Peyer's patch (tissue), 4 donors: Measurements from ENCODE around the gene IGFBP5.
A peak's percentile ranks its signal among the peaks of the same experiment; 100 is the strongest.

Source experiments
- POLR2A ChIP-seq, 2 donors: fragments of 450-650 bp; IDR thresholded peaks; one replicate each; pipeline ENCODE4 v1.5.1; 2017; ENCODE audit warnings: antibody characterized with exemption in 2 of 2, mild to moderate bottlenecking in 2 of 2, moderate library complexity in 2 of 2
- TF ChIP-seq, protein P1 (sequence below), 6 experiments: fragments of 450-650 bp in 4 of 6; fragments of 200-600 bp in 2 of 6; sonication (generic) in 1 of 6; IDR thresholded peaks; one replicate each; pipeline ENCODE4 v1.5.1; 2017 to 2019; ENCODE audit warnings: antibody characterized with exemption in 6 of 6, mild to moderate bottlenecking in 3 of 6, moderate library complexity in 1 of 6

DNA sequence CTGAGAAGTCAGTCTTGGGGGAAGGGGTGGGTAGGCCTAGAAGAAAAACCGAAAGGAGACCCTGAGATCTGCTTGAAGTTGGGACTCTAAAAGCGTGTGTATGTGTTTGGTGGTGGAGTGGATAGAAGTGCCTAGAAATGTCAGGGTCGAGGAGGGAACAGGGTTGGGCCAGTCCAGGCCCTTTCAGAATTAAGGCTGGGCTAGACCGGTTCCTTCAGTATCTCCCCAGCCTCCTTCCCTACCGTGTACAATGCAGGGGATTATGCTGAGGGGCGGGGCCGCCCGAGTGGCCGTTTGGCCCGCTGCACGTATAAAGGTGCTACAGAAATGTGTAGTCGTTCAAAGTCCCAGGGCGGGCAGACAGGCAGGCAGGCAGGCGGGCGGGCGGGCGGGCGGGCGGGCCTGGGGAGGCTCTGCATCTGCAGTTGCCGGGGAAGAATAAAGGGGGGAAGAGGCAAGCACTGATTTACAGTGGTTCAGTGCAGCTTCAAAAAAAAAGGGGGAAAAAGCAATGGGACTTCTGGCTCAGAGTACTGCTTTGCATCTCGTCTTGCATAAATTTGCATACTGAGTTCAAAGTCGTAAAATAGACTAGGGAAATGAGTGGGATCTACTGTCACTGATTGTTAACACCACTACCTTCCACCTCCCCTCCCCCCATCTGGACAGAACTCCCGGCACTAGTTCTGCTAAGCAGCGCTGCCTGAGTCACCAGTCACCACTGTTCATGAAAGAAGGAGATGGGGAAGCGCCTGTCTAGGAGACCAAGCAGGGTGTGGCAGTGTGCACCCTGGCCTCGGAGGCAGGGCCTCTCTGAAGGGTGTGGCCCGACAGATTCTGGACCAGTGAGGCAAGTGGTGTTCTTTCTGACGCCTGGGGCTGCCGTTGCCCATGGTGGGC lies 58.5 kb downstream of the IGFBP5 start:
- TF ChIP-seq, protein P1, sequence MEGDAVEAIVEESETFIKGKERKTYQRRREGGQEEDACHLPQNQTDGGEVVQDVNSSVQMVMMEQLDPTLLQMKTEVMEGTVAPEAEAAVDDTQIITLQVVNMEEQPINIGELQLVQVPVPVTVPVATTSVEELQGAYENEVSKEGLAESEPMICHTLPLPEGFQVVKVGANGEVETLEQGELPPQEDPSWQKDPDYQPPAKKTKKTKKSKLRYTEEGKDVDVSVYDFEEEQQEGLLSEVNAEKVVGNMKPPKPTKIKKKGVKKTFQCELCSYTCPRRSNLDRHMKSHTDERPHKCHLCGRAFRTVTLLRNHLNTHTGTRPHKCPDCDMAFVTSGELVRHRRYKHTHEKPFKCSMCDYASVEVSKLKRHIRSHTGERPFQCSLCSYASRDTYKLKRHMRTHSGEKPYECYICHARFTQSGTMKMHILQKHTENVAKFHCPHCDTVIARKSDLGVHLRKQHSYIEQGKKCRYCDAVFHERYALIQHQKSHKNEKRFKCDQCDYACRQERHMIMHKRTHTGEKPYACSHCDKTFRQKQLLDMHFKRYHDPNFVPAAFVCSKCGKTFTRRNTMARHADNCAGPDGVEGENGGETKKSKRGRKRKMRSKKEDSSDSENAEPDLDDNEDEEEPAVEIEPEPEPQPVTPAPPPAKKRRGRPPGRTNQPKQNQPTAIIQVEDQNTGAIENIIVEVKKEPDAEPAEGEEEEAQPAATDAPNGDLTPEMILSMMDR (IDR thresholded peaks at IDR 0.05): no peak
- peak in 1 of 2 donors; percentile 42 for TF ChIP-seq POLR2A (IDR thresholded peaks at IDR 0.05)
